SIG-M5 treated with dmso at 0.1 percent for 504 hours (cell line): ENCODE measurements around the gene HS3ST6.
"Not testable (repeated sequence)": the region's sequence is repeated elsewhere in the genome, so short reads cannot be mapped to it uniquely, and the experiment has no call there.

Experiments used
- DNase-seq: peaks from one replicate; lab custom pipeline; 2025; ENCODE audit not compliant: unreplicated experiment; lab: John Stamatoyannopoulos, UW

The HS3ST6 gene

DNA sequence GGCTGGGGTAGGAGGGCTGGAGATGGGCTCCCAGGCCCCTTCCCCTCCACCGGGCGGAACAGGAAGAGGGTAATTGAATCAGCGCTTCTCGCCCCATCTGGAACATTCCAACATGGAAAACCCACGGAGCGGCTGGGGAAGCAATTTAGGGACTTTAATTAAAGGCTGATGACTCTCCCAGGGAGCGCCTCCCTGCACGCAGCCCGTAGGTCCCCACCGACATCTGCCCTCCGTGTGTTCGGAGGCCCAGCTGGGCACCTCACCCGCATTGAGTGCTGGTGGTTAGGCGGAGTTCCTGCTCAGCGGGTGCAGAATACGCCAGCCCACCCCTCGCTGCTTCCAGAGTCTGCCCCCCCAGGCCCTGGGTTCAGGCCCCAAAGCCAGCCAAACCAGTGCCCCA lies 10.0 kb downstream of the HS3ST6 start:
- DNase-seq = no peak

- DNase-seq = no peak
These were observed 10.9 kb downstream of the HS3ST6 start for GRCh38 chr16:1907226-1907860.

GRCh38 chr16:1906846-1907165 lies 11.4 kb downstream of the HS3ST6 start:
- no peak for DNase-seq

DNA sequence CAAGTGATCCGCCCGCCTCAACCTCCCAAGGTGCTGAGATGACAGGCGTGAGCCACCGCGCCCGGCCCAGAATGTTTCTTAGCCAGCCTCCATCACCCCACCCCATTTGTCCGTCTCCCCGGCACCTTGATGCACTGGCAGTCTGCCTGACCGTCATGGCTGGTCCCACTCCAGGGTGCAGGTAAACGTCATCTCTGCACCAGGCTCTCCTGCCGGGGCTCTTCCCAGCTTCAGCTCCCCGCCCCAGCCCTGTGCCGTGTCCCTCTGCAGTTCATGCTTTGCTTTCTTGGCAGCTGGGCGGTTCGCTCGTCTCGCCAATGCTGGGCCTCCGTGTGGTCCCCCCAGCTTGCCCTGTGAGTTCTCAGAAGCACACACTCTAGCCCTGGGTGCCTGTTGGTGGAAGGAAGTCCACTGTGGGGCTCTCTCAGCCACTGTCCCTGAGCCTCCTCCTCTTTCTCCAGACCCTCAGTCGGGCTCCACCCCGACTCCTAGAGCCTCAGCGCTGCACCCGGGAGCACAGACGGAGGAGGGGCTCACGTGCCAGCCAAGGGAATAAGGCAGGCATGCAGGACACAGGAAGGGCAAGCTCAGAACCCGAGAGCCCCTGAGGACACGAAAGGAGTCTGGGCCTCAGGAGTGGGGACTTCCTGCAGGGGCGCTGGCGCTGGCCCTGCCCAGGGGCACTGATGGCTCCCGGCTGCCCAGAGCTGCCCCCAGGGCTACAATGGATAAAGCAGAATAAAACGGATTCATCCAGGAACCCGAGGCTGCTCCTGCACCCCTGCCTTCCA lies 12.0 kb downstream of the HS3ST6 start:
- DNase-seq = no peak

DNA sequence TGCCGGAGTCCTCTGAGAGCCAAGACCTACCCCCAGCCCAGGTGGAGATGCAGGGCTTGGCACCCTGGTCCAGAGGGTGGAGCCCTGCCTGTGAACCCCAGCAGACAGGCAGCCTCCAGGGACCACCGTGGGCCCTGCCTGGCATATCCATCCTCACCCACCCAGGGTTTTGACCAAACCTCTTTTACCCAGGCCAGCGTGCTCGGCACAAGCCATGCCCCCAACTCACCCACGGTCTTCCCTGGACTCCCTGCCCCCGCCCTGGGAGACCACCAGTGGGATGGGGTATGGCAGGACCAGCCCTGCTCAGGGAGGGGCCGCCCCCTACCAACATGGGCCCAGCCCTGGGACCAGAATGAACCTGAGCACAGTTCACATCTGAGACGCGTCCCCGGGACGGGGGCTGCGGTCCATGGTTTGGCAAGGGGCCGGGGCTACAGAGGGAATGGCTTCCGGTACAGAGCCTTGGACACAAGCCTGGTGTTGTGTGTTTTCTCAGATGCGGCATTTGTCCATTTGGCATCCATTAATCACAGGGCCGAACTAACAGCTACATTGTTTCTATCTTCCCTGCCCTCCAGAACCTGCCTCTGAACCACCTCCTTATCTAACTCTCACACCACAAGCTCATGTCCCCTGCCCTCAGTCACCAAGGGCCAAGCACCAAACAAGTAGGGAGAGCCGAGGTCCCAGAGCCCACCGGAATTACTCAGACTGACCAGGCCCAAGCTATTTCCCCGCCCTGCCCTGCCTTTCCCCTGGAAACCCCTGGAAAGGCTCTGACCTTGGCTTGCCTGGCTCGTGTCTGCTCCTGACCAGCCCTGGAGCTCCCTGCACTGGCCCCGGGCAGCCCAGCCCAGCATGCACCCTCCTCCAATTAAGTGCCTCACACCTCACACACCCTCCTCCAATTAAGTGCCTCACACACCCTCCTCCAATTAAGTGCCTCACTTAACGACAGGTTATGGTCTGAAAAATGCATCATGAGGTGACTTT lies 14.1 kb downstream of the HS3ST6 start:
- no peak for DNase-seq

DNA sequence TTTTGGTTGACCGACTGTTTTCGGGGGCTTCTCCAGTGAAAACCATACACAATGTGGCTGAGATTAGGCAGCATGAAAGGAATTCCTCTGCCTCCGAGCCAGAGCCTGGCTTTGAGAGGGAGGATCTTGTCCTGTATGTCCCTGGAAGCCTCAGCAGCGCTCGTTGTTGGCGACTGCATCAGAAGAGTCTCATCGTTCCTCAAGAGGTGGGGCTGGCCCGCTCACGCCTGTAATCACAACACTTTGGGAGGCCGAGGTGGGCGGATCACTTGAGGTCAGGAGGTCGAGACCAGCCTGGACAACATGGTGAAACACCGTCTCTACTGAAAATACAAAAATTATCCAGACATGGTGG lies 15.0 kb downstream of the HS3ST6 start:
- no peak for DNase-seq

- no peak for DNase-seq
These were observed 15.5 kb downstream of the HS3ST6 start for GRCh38 chr16:1902547-1903219.

DNA sequence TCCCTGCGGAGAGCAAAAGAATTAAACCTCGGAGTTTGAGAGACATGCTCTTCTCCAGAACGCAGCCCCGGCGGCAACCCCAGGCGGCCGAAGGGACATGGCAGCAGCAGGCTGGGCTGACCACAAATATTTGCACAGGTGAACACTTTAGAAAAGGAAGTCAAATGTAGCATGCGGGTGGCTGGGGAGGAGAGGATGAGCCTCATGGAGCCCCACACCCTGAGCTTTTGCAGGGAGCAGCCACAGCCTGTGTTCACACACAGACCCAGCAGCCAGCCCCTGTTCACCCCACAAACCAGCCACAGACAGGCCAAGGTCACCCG lies 17.8 kb downstream of the HS3ST6 start:
- DNase-seq = no peak

DNA sequence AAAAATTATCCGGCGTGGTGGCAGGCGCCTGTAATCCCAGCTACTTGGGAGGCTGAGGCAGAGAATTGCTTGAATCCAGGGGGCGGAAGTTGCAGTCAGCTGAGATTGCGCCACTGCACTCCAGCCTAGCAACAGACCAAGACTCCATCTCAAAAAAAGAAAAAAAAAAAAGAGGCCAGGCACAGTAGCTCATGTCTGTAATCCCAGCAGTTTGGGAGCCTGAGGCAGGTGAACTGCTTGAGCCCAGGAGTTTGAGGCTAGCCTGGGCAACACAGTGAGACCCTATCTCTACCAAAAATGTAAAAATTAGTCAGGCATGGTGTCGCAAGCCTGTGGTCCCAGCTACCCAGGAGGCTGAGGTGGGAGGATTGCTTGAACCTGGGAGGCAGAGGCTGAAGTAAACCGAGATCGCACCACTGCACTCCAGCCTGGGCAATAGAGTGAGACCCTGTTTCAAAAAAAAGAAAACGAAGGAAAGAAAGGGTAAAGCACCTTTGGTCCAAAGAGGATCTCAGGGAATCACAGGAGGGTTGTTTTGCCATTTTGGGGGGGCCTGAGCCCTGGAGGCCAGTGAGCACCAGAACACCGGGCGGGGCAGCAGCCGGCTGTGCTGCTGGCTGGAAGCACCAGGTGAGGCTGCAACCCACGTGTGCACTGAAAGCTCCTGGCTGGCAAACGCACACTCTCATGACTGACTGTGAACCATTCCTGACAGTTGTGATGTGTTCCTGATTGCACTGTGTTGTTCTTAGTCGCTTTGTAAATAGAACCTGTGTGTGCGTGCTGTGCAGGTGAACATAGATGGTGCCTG lies 18.4 kb downstream of the HS3ST6 start:
- DNase-seq = no peak

DNA sequence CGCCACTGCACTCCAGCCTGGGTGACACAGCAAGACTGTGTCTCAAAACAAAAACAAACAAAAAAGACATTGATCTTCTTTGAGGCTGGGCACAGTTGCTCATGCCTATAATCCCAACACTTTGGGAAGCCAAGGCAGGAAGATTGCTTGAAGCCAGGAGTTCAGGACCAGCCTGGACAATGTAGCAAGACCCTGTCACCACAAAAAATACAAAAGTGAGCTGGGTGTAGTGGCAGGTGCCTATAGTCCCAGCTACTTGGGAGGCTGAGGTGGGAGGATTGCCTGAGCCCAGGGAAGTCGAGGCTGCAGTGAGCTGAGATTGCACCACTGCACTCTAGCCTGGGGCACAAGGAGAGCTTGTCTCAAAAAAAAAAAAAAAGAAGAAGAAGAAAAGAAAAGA lies 20.5 kb downstream of the HS3ST6 start:
- not testable (repeated sequence) for DNase-seq

- no peak for DNase-seq
These were observed 22.1 kb downstream of the HS3ST6 start for GRCh38 chr16:1895949-1896675.

- DNase-seq = no peak
These were observed 23.1 kb downstream of the HS3ST6 start for GRCh38 chr16:1895068-1895467.

DNA sequence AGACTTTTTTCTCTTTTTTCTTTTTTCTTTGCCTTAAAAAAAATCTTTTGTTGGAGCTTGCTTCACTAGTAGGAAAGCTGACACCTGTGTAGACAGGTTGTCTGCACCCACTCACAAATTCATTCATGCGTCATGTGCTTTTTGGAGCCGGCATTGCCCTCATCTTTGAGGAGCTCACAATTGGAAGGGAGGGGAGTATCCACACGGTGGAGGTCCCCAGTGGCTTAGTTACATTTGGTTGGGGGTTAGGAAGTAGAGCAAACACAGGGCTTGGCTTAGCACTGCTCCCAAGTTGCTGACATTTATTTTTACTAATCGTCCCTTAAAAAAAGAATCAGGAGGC lies 27.5 kb downstream of the HS3ST6 start:
- DNase-seq = no peak

DNA sequence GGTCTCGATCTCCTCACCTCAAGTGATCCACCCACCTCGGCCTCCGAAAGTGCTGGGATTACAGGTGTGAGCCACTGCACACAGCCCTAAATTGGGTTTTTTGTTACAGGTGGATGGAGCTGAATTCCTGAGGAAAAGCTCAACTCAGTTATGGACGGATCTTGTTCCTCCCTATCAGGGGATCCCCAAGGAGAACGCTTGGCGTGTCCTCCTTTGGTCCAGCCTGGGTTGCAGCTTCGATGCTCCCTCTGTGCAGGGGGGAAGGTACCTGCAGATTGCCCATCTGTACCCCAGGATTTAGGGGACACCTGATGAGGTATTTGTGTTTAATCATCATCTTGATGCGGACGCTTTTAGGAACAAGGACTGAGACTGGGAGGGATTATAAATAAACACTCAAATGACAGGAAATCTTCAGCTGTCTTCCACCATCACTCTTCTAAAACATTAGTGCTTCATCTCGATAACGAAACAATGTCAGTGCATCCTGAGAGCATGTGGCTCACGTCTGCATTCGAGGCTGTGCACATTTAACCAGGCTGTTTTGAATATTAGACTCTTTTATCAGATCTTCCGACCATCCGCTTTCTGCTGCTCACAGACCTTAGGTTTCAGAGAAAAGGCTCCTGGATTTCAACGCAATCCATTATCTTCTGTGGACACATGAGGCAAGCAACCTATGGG lies 28.0 kb downstream of the HS3ST6 start:
- no peak for DNase-seq

DNA sequence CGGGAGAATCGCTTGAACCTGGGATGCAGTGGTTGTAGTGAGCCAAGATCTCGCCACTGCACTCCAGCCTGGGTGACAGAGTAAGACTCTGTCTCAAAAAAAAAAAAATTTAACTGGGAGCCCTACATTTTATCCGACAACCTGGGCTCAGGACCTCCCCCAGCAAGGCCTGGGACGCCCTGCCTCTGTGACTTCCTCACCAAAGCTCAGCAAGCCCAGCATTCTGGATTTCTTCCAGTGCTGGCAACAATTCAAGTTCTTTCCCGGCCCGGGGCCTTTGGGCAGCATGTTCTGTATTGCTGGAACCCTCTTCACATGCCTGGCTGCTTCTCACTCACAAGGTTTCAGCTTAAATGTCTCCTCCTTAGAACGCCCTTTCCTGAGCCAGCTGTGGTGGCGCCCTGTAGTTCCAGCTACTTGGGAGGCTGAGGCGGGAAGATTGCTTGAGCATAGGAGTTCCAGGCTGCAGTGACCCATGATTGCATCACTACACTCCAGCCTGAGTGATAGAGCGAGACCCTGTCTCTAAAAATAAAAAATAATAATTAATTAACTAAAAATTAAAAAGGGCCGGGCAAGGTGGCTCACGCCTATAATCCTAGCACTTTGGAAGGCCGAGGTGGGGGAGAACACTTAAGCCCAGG lies 30.4 kb downstream of the HS3ST6 start:
- DNase-seq = no peak

GRCh38 chr16:1884889-1885288 lies 33.3 kb downstream of the HS3ST6 start:
- no peak for DNase-seq

DNA sequence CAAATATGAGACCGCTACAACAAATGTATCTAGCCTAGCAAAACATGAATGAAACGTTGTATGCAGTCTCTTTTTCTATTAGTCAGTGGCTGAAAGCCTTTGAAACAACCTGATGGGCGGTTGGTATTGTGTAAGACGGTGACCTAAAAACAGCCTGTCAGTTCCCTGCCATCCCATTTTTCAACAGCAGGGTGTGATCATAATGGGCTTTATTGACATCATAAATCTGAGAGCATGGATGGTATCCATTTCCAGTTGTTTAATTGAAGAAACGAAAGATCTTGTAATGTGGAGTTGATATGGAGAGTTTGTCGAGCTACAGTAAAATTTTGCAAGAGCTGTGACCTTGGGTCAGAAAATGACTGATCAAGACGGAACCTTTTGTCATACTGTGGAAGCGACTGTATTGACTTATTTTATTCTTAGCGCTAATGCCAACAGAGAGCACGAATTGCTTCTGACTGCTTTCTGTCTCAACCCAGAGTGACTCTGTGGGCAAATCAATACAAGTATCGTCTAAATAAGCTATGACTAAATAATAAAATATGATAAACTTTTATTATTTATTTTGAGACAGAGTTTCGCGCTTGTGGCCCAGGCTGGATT lies 34.0 kb downstream of the HS3ST6 start:
- peak; percentile 87 for DNase-seq

- DNase-seq = not testable (repeated sequence)
These were observed 37.0 kb downstream of the HS3ST6 start for GRCh38 chr16:1881172-1881571.

GRCh38 chr16:1879477-1879876 lies 38.7 kb downstream of the HS3ST6 start:
- DNase-seq = no peak
